HepG2 (cell line): ENCODE data around the gene DICER1.

Experiments used
- CTCF ChIP-seq: sonication (generic); formaldehyde crosslinking; IDR thresholded peaks from 2 replicates; pipeline ENCODE4 v1.5.0; 2020; ENCODE audit warnings: mild to moderate bottlenecking, missing genetic modification reagents, moderate library complexity
- POLR2A ChIP-seq, 2 experiments: IDR thresholded peaks; 2 replicates each; pipeline ENCODE4 v1.6.1; 2011; ENCODE audit warnings: low read depth in 2 of 2, low read length in 2 of 2, mild to moderate bottlenecking in 1 of 2, moderate library complexity in 1 of 2; ENCODE audit not compliant: insufficient read depth in 1 of 2
- REPIN1 ChIP-seq: sonication (generic); formaldehyde crosslinking; IDR thresholded peaks from 2 replicates; pipeline ENCODE4 v1.8.0; 2022; ENCODE audit warnings: missing genetic modification reagents, low read depth, mild to moderate bottlenecking, borderline replicate concordance
- REST ChIP-seq, 2 experiments: IDR thresholded peaks; 2 replicates each; pipeline ENCODE4 v1.6.1; 2011 to 2012; ENCODE audit warnings: low read length in 2 of 2, borderline replicate concordance in 1 of 2, low read depth in 1 of 2, mild to moderate bottlenecking in 1 of 2, moderate library complexity in 1 of 2
- ZNF318 ChIP-seq: sonication (generic); formaldehyde crosslinking; IDR thresholded peaks from 2 replicates; pipeline ENCODE4 v1.4.0; 2020; ENCODE audit warnings: mild to moderate bottlenecking, missing genetic modification reagents

- TF ChIP-seq REPIN1 (CRISPR knock-in tag) (no peak), ZNF318 (CRISPR knock-in tag) (no peak), CTCF (CRISPR knock-in tag) (no peak), REST (IDR thresholded peaks at IDR 0.05; ENCODE audit: borderline replicate concordance in 1 of 2, low read depth in 1 of 2, low read length in 2 of 2) (no peak), POLR2A (IDR thresholded peaks at IDR 0.05; ENCODE audit: insufficient read depth in 1 of 2, low read depth in 2 of 2, low read length in 2 of 2) (no peak)
These were observed 16.2 kb upstream of the DICER1 start for GRCh38 chr14:95173518-95173917.
